Measurements from ENCODE around the gene MAPKAPK2. TPM values are rescaled to one million over a fixed set of nuclear protein-coding genes. Genes with fewer than 3 reads are reported as not detected.
A peak's percentile ranks its signal among the peaks of the same experiment; 100 is the strongest.

Gene MAPKAPK2
- polyA plus RNA-seq, 1 donor (not counting 4 experiments of a cell fraction or from before 2014, with no cell fraction given): 41.5 TPM

DNA sequence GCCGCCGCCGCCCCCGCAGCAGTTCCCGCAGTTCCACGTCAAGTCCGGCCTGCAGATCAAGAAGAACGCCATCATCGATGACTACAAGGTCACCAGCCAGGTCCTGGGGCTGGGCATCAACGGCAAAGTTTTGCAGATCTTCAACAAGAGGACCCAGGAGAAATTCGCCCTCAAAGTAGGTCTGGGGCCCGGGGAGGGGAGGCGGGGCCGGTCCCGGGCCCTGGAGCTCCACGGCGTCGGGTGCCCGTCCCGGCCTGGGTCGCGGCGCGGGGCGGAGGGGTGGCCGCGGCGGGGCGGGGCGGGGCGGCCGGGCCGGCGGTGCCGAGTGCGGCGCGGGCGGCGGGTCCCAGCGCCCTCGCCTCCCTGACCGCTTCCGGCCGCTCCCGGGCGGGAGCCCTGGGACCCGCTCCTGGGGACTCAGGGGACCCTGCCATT is 646 bp downstream of the MAPKAPK2 start:
- Histone ChIP-seq H3K4me3 (ENCODE audit: control insufficient read depth in 2 of 3, extremely low read depth in 1 of 3, insufficient read depth in 2 of 3, low read depth in 1 of 3, low read length in 3 of 3) (peak overlapping the region; percentile 75 to 90 (median 84)), H3K27ac (ENCODE audit: control insufficient read depth, insufficient read depth, low read length) (peak overlapping the region; percentile 83), H3K36me3 (ENCODE audit: control insufficient read depth in 2 of 2, extremely low read depth in 1 of 2, insufficient read depth in 2 of 2, low read length in 2 of 2) (peaks cover 0 to 2% of the 10 kb centered on the region in 2 experiments), H3K9me1 (ENCODE audit: control insufficient read depth, extremely low read depth, insufficient read depth, low read length) (peaks cover 7% of the 10 kb centered on the region), H3K79me2 (ENCODE audit: control insufficient read depth, insufficient read depth, low read length) (peaks cover 50% of the 10 kb centered on the region), H3K9ac (ENCODE audit: control insufficient read depth, extremely low read depth, insufficient read depth, low read length) (peak overlapping the region; percentile 93), H3K27me3 (ENCODE audit: control insufficient read depth, extremely low read depth, insufficient read depth, low read length) (peaks cover 10% of the 10 kb centered on the region), H4K20me1 (ENCODE audit: control insufficient read depth, extremely low read depth, insufficient read depth, low read length) (peaks cover 32% of the 10 kb centered on the region), H3K9me3 (ENCODE audit: control insufficient read depth, low read depth, low read length) (no peaks in the 10 kb centered on the region), H3K4me2 (ENCODE audit: control insufficient read depth, extremely low read depth, insufficient read depth, low read depth, low read length) (peak overlapping the region; percentile 99), H3K4me1 (ENCODE audit: control insufficient read depth, extremely low read depth, insufficient read depth, low read length) (peaks cover 29% of the 10 kb centered on the region), H2AFZ (ENCODE audit: control insufficient read depth, low read length) (peak overlapping the region; percentile 68)
- dilution Hi-C loops (cut with MboI; ENCODE audit: extremely low pct_ligation_motif_present, low sequenced_read_pairs): no loop called here
- TF ChIP-seq, protein P1, sequence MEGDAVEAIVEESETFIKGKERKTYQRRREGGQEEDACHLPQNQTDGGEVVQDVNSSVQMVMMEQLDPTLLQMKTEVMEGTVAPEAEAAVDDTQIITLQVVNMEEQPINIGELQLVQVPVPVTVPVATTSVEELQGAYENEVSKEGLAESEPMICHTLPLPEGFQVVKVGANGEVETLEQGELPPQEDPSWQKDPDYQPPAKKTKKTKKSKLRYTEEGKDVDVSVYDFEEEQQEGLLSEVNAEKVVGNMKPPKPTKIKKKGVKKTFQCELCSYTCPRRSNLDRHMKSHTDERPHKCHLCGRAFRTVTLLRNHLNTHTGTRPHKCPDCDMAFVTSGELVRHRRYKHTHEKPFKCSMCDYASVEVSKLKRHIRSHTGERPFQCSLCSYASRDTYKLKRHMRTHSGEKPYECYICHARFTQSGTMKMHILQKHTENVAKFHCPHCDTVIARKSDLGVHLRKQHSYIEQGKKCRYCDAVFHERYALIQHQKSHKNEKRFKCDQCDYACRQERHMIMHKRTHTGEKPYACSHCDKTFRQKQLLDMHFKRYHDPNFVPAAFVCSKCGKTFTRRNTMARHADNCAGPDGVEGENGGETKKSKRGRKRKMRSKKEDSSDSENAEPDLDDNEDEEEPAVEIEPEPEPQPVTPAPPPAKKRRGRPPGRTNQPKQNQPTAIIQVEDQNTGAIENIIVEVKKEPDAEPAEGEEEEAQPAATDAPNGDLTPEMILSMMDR (optimal IDR thresholded peaks at IDR 0.05 in 1 of 3, IDR thresholded peaks at IDR 0.05 in 1 of 3, conservative IDR thresholded peaks at IDR 0.05 in 1 of 3; ENCODE audit: extremely low read depth in 1 of 3, insufficient read depth in 2 of 3, low read length in 3 of 3): no peak
- TF ChIP-seq EZH2 (IDR thresholded peaks at IDR 0.05; ENCODE audit: low read length): no peak
- FAIRE-seq: no peak
- DNase-seq (ENCODE audit: low read depth, low spot score): no peak

DNA sequence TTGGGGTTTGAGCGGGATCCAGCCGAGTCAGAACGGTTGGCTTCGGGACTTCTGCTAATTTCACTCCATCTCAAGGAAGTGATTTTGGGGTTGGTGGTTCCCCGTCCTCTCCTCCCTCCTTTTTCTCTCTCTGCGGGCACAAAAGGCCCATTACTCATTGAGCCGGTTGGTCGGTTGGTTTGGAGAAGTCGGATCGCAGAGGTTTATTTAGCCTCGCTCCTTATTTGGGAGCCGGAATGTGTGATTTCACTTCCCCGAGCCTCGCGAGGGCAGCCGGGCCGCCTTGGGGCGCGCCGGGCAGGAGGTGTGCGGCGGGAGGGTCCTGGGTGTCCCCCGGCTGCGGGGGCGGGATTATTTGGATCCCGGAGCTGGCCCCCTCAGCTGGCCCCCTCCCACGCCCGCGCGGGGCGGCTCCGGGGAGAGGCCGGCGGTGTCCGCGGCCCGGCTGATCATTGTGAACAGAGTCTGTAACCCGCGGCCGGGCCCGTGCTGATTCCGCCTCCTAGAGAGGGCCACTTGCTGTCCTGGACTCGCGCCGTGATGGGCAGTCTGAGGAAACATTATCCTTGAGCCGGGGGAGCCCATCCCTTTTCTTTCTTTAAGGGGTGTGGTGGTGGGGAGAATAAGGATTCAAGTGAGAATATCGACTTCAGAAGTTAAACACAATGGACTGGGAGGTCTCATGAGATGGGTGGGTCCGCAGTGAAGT is 1.2 kb downstream of the MAPKAPK2 start:
- Histone ChIP-seq H3K4me3 (ENCODE audit: control insufficient read depth in 2 of 3, extremely low read depth in 1 of 3, insufficient read depth in 2 of 3, low read depth in 1 of 3, low read length in 3 of 3) (peak overlapping the region; percentile 75 to 90 (median 84)), H2AFZ (ENCODE audit: control insufficient read depth, low read length) (peak overlapping the region; percentile 68), H3K36me3 (ENCODE audit: control insufficient read depth in 2 of 2, extremely low read depth in 1 of 2, insufficient read depth in 2 of 2, low read length in 2 of 2) (peaks cover 0 to 2% of the 10 kb centered on the region in 2 experiments), H3K4me1 (ENCODE audit: control insufficient read depth, extremely low read depth, insufficient read depth, low read length) (peaks cover 29% of the 10 kb centered on the region), H3K9ac (ENCODE audit: control insufficient read depth, extremely low read depth, insufficient read depth, low read length) (peak overlapping the region; percentile 93), H3K79me2 (ENCODE audit: control insufficient read depth, insufficient read depth, low read length) (peaks cover 56% of the 10 kb centered on the region), H3K27ac (ENCODE audit: control insufficient read depth, insufficient read depth, low read length) (peak overlapping the region; percentile 83), H4K20me1 (ENCODE audit: control insufficient read depth, extremely low read depth, insufficient read depth, low read length) (peaks cover 38% of the 10 kb centered on the region), H3K9me3 (ENCODE audit: control insufficient read depth, low read depth, low read length) (no peaks in the 10 kb centered on the region), H3K27me3 (ENCODE audit: control insufficient read depth, extremely low read depth, insufficient read depth, low read length) (peaks cover 10% of the 10 kb centered on the region), H3K9me1 (ENCODE audit: control insufficient read depth, extremely low read depth, insufficient read depth, low read length) (peaks cover 11% of the 10 kb centered on the region), H3K4me2 (ENCODE audit: control insufficient read depth, extremely low read depth, insufficient read depth, low read depth, low read length) (peak overlapping the region; percentile 99)
- no peak for FAIRE-seq
- TF ChIP-seq, protein P1 (optimal IDR thresholded peaks at IDR 0.05 in 1 of 3, IDR thresholded peaks at IDR 0.05 in 1 of 3, conservative IDR thresholded peaks at IDR 0.05 in 1 of 3; ENCODE audit: extremely low read depth in 1 of 3, insufficient read depth in 2 of 3, low read length in 3 of 3): no peak
- TF ChIP-seq EZH2 (IDR thresholded peaks at IDR 0.05; ENCODE audit: low read length): no peak
- dilution Hi-C loops (cut with MboI; ENCODE audit: extremely low pct_ligation_motif_present, low sequenced_read_pairs): no loop called here
- no peak for DNase-seq (ENCODE audit: low read depth, low spot score)
